IMR-90 (cell line): ENCODE data around the gene ATXN1.

ENCODE experiments used
- BHLHE40 ChIP-seq: fragments of 150-350 bp; IDR thresholded peaks from 2 replicates; pipeline ENCODE4 v1.6.1; 2016; ENCODE audit warnings: mild to moderate bottlenecking, low read depth, low read length
- CEBPB ChIP-seq: IDR thresholded peaks from 2 replicates; pipeline ENCODE4 v1.6.1; 2012; ENCODE audit warnings: low read depth, low read length, improper control_type of control experiment
- CTCF ChIP-seq: conservative IDR thresholded peaks from 2 replicates; pipeline ENCODE4 v1.5.1; 2012; ENCODE audit warnings: mild to moderate bottlenecking, low read depth, low read length, improper control_type of control experiment
- ELK1 ChIP-seq: fragments of 150-350 bp; IDR thresholded peaks from 2 replicates; pipeline ENCODE4 v1.6.1; 2016; ENCODE audit warnings: low read depth, mild to moderate bottlenecking, low read length, moderate library complexity, borderline replicate concordance
- MAFK ChIP-seq: IDR thresholded peaks from 2 replicates; pipeline ENCODE4 v1.6.1; 2012; ENCODE audit warnings: low read depth, low read length, improper control_type of control experiment
- MAZ ChIP-seq: IDR thresholded peaks from 2 replicates; pipeline ENCODE4 v1.6.1; 2012; ENCODE audit warnings: low read depth, mild to moderate bottlenecking, low read length, improper control_type of control experiment, moderate library complexity, borderline replicate concordance
- MXI1 ChIP-seq: IDR thresholded peaks from 2 replicates; pipeline ENCODE4 v1.6.1; 2012; ENCODE audit warnings: low read depth, mild to moderate bottlenecking, low read length, moderate library complexity, borderline replicate concordance
- NFE2L2 ChIP-seq: fragments of 150-350 bp; IDR thresholded peaks from 2 replicates; pipeline ENCODE4 v1.6.1; 2016; ENCODE audit warnings: low read depth, mild to moderate bottlenecking, low read length
- POLR2A ChIP-seq: IDR thresholded peaks from 2 replicates; pipeline ENCODE4 v1.6.1; 2012; ENCODE audit warnings: mild to moderate bottlenecking, low read depth, low read length
- RAD21 ChIP-seq: IDR thresholded peaks from 2 replicates; pipeline ENCODE4 v1.6.1; 2012; ENCODE audit warnings: low read length, improper control_type of control experiment
- RFX5 ChIP-seq: IDR thresholded peaks from 2 replicates; pipeline ENCODE4 v1.8.0; 2012; ENCODE audit warnings: low read depth, mild to moderate bottlenecking, low read length, moderate library complexity
- SMC3 ChIP-seq: fragments of 150-350 bp; IDR thresholded peaks from 2 replicates; pipeline ENCODE4 v1.6.1; 2016; ENCODE audit warnings: low read depth, mild to moderate bottlenecking, antibody characterized with exemption, low read length, moderate library complexity
- USF2 ChIP-seq: fragments of 150-350 bp; IDR thresholded peaks from 2 replicates; pipeline ENCODE4 v1.6.1; 2017; ENCODE audit warnings: mild to moderate bottlenecking, antibody characterized with exemption, low read length, low read depth

GRCh38 chr6:16660157-16660497, 101.1 kb downstream of the ATXN1 start:
- TF ChIP-seq CTCF, result no peak
- TF ChIP-seq RFX5, result no peak
- TF ChIP-seq POLR2A, result no peak
- no peak for TF ChIP-seq RAD21
- TF ChIP-seq USF2, result no peak
- no peak for TF ChIP-seq SMC3
- TF ChIP-seq NFE2L2, result no peak
- no peak for TF ChIP-seq BHLHE40
- no peak for TF ChIP-seq MAFK
- TF ChIP-seq MAZ, result no peak
- no peak for TF ChIP-seq CEBPB
- no peak for TF ChIP-seq MXI1
- no peak for TF ChIP-seq ELK1
